Measurements from ENCODE around the gene GP9.

- TF ChIP-seq CTCF (IDR thresholded peaks at IDR 0.05) (no peak), POLR2AphosphoS5 (IDR thresholded peaks at IDR 0.05) (no peak), EP300 (IDR thresholded peaks at IDR 0.05) (no peak), POLR2A (IDR thresholded peaks at IDR 0.05) (no peak)
These were observed 21.1 kb upstream of the GP9 start for GRCh38 chr3:129039271-129040038.
